ENCODE data around the gene CPB2. TPM values are rescaled to one million over a fixed set of nuclear protein-coding genes. Genes with fewer than 3 reads are reported as not detected.

Gene CPB2
- total and polyA plus RNA-seq, 10 donors, result not detected

DNA sequence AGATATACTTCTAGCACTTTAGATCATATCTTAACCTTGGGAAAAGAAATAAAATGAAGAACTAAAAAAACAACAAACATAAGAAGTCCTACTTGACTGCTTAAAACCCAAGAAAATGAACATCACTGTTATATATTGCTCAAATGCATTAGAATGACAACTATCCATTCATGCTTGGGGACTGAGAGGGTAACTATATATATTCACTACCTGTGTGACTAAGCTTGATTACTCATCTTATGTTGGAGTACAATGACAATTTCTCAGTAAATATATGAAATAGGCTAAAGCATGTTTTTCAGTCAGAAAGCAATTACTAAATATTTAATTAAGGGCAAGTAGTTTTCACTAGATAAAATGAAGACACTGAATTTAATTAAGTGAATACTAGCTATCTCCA lies 92.4 kb downstream of the CPB2 start:
- H3K27ac ChIP-seq, result no peak overlapping the region
- TF ChIP-seq POLR2AphosphoS5 (IDR thresholded peaks at IDR 0.05) (no peak), CTCF (IDR thresholded peaks at IDR 0.05 in 8 of 11, conservative IDR thresholded peaks at IDR 0.05 in 3 of 11) (no peak), POLR2A (IDR thresholded peaks at IDR 0.05) (no peak)
- H3K36me3 ChIP-seq, result peaks cover 0 to 100% (median 41%) of the 10 kb centered on the region in 6 donors
- intact Hi-C loops (cut with DNase I; ENCODE audit: low total_unique reads), result no loop called here
- H3K4me3 ChIP-seq, result no peak overlapping the region
- H3K4me1 ChIP-seq, result peaks cover 0 to 11% (median 0%) of the 10 kb centered on the region in 6 donors
- no peaks in the 10 kb centered on the region for H3K27me3 ChIP-seq (replicated peaks in 1 of 7)
- no peaks in the 10 kb centered on the region for H3K9me3 ChIP-seq
- DNase-seq, result no peak

DNA sequence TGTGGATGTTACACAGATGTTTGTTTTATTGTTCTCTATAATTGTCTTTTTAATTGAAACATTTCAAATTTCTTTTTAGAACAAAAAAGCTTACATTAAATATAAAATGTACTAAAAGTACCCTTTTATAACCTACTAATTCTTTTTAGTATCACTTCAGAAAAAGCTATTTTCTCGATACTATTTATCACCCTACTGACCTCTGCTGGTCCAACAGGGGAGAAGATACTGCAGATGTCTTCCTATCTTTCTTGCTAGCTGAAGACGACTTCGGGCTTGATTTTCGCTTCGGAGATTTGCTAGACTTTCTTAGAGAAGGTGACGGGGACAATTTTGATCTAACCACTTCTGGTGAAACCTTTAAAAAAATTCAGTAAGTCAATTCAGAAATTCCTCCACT lies 94.7 kb downstream of the CPB2 start:
- 88 to 93% (median 90%) methylated on average over 6 of the region's 6 CpGs for WGBS, 5 donors

DNA sequence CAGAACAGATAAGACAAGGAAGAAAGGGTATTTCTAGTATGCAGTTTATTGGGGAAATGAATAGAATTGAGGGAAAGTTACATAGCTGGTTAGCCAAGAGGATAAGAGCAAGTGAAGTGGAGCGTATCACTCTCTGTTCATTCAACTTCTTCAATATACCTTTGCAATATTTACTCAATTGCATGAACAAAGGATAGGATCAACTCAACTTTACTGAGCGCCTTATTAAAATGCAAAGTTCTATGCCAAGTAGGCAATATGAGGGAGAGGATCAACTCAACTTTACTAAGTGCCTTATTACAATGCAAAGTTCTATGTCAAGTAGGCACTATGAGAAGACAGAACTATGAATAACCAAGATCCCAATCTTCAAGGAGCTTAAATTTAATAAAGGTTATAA lies 96.2 kb downstream of the CPB2 start:
- intact Hi-C loops (cut with DNase I; ENCODE audit: low total_unique reads), result no loop called here
- Histone ChIP-seq H3K27ac (no peak overlapping the region), H3K27me3 (replicated peaks in 1 of 7) (no peaks in the 10 kb centered on the region), H3K4me1 (no peaks in the 10 kb centered on the region), H3K9me3 (no peaks in the 10 kb centered on the region), H3K36me3 (peaks cover 0 to 94% (median 36%) of the 10 kb centered on the region in 6 donors), H3K4me3 (no peak overlapping the region)
- no peak for TF ChIP-seq POLR2AphosphoS5 (IDR thresholded peaks at IDR 0.05)
- no peak for TF ChIP-seq POLR2A (IDR thresholded peaks at IDR 0.05)
- no peak for TF ChIP-seq CTCF (IDR thresholded peaks at IDR 0.05 in 8 of 11, conservative IDR thresholded peaks at IDR 0.05 in 3 of 11)
- 96 to 100% (median 98%) methylated on average over 2 of the region's 2 CpGs for WGBS, 5 donors
- DNase-seq, result no peak

More for the DNA sequence above, 94.7 kb downstream of the CPB2 start:
- intact Hi-C loops (cut with DNase I; ENCODE audit: low total_unique reads), result no loop called here
- peak in 1 of 11 experiments; percentile 12 for TF ChIP-seq CTCF (IDR thresholded peaks at IDR 0.05 in 8 of 11, conservative IDR thresholded peaks at IDR 0.05 in 3 of 11)
- TF ChIP-seq POLR2AphosphoS5 (IDR thresholded peaks at IDR 0.05), result no peak
- Histone ChIP-seq H3K4me1 (peaks cover 0 to 5% (median 0%) of the 10 kb centered on the region in 6 donors), H3K4me3 (no peak overlapping the region), H3K27me3 (replicated peaks in 1 of 7) (no peaks in the 10 kb centered on the region), H3K27ac (no peak overlapping the region), H3K36me3 (peaks cover 0 to 100% (median 36%) of the 10 kb centered on the region in 6 donors), H3K9me3 (no peaks in the 10 kb centered on the region)
- DNase-seq, result no peak

DNA sequence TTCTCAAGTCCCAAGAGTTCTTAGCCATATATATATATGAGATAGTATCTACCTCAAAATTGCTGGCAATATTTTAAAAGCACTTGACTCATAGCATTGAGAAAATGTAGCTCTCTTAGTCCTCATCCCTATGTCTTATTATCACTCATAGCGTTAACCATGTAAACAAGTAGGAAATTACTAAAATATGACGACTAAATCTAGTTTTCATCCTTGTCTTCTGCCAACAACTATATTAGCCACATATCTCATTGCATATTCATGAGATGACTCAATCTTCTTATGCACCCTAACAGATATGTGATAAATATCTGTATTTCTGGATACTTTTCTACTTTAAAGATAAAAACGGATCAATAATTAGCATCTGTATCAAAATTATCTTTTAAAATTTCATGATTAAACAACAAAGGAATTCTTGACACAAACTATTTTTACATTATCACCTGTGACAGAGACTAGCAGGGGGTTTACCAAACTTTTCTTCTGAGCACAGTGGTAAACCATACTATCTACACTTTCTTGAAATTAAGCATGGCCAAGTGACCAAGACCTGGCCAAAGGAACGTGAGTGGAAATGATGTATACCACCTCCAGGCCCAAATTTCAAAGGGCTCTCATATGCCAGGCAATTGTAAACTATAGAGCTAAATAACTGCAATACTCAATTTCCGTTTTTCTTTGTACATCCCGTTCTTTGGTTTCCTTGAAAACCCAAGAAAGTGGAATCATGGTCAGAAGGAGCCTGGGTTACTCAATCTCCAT lies 98.0 kb downstream of the CPB2 start:
- Histone ChIP-seq H3K9me3 (no peaks in the 10 kb centered on the region), H3K27ac (no peak overlapping the region), H3K27me3 (replicated peaks in 1 of 7) (no peaks in the 10 kb centered on the region), H3K4me3 (no peak overlapping the region), H3K4me1 (peaks cover 0 to 10% (median 0%) of the 10 kb centered on the region in 6 donors), H3K36me3 (peaks cover 0 to 98% (median 37%) of the 10 kb centered on the region in 6 donors)
- intact Hi-C loops (cut with DNase I; ENCODE audit: low total_unique reads), result no loop called here
- TF ChIP-seq CTCF (IDR thresholded peaks at IDR 0.05 in 8 of 11, conservative IDR thresholded peaks at IDR 0.05 in 3 of 11), result no peak
- no peak for DNase-seq
- WGBS, 5 donors, result 85 to 93% (median 87%) methylated on average over 6 of the region's 6 CpGs
